Neural cell (in vitro differentiated cells): Measurements from ENCODE around the gene BCL3. TPM values are rescaled to one million over a fixed set of nuclear protein-coding genes. Genes with fewer than 3 reads are reported as not detected.

Source experiments
- H2AFZ ChIP-seq: fragments of 200-600, 300-800 bp; sonication (generic), shearing (Covaris generic); 2 replicates; pipeline ENCODE4 v1.6.0; 2014; ENCODE audit warnings: low read depth, mild to moderate bottlenecking, antibody characterized with exemption, low read length, moderate library complexity
- H3F3A ChIP-seq: fragments of 200-600 bp; shearing (Covaris generic); 2 replicates; pipeline ENCODE4 v1.6.1; 2016; ENCODE audit warnings: mild to moderate bottlenecking, moderate library complexity, mixed read lengths, antibody characterized with exemption, low read length; ENCODE audit not compliant: insufficient read depth, poor library complexity, severe bottlenecking
- H3K27ac ChIP-seq: fragments of 200-600, 300-800 bp; sonication (generic), shearing (Covaris generic); 2 replicates; pipeline ENCODE4 v1.5.1; 2014; ENCODE audit warnings: mild to moderate bottlenecking, low read length, moderate library complexity
- H3K27me3 ChIP-seq: fragments of 300-800, 200-600 bp; sonication (generic), shearing (Covaris generic); 2 replicates; pipeline ENCODE4 v1.6.0; 2014; ENCODE audit warnings: mild to moderate bottlenecking, low read depth, low read length, moderate library complexity; ENCODE audit not compliant: insufficient read depth
- H3K36me3 ChIP-seq: fragments of 300-800, 200-600 bp; sonication (generic), shearing (Covaris generic); 2 replicates; pipeline ENCODE4 v1.5.1; 2014; ENCODE audit warnings: mild to moderate bottlenecking, antibody characterized with exemption, low read length, moderate library complexity; ENCODE audit not compliant: insufficient read depth
- H3K4me2 ChIP-seq: fragments of 300-800, 200-600 bp; sonication (generic), shearing (Covaris generic); 2 replicates; pipeline ENCODE4 v1.6.0; 2014; ENCODE audit warnings: mild to moderate bottlenecking, low read length
- H3K4me3 ChIP-seq: fragments of 300-800, 200-600 bp; sonication (generic), shearing (Covaris generic); 2 replicates; pipeline ENCODE4 v1.5.1; 2014; ENCODE audit warnings: mild to moderate bottlenecking, low read length, moderate library complexity
- H3K79me2 ChIP-seq: fragments of 200-600 bp; shearing (Covaris generic); replicated peaks from 2 replicates; pipeline ENCODE4 v1.6.0; 2014; ENCODE audit warnings: mild to moderate bottlenecking, low read length, moderate library complexity; ENCODE audit not compliant: insufficient read depth
- H3K9ac ChIP-seq: fragments of 300-800, 200-600 bp; sonication (generic), shearing (Covaris generic); 2 replicates; pipeline ENCODE4 v1.6.1; 2016; ENCODE audit warnings: mild to moderate bottlenecking, low read length, mixed read lengths
- H3K9me2 ChIP-seq: fragments of 200-600 bp; shearing (Covaris generic); 2 replicates; pipeline ENCODE4 v1.6.1; 2016; ENCODE audit warnings: mild to moderate bottlenecking, low read length, mixed read lengths; ENCODE audit not compliant: insufficient read depth
- H3K9me3 ChIP-seq: fragments of 200-600, 300-800 bp; sonication (generic), shearing (Covaris generic); 2 replicates; pipeline ENCODE4 v1.6.1; 2016; ENCODE audit warnings: mild to moderate bottlenecking, mixed run types, low read length, moderate library complexity, mixed read lengths
- H4K20me1 ChIP-seq: fragments of 200-600 bp; shearing (Covaris generic); 2 replicates; pipeline ENCODE4 v1.6.1; 2016; ENCODE audit warnings: mild to moderate bottlenecking, mixed run types; ENCODE audit not compliant: insufficient read depth
- EP300 ChIP-seq: fragments of 450-650 bp; conservative IDR thresholded peaks from 2 replicates; pipeline ENCODE4 v1.6.1; 2014; ENCODE audit warnings: antibody characterized with exemption, mild to moderate bottlenecking, moderate library complexity; ENCODE audit not compliant: poor library complexity, severe bottlenecking
- EZH2 ChIP-seq: fragments of 200-600, 300-800 bp; shearing (Covaris generic), sonication (generic); IDR thresholded peaks from 2 replicates; pipeline ENCODE4 v1.6.1; 2014; ENCODE audit warnings: antibody characterized with exemption, low read length, borderline replicate concordance, mild to moderate bottlenecking; ENCODE audit not compliant: insufficient read depth, poor library complexity, severe bottlenecking
- MXI1 ChIP-seq: fragments of 450-650 bp; conservative IDR thresholded peaks from 2 replicates; pipeline ENCODE4 v1.6.1; 2014; ENCODE audit warnings: antibody characterized with exemption, mild to moderate bottlenecking; ENCODE audit not compliant: poor library complexity, severe bottlenecking
- POLR2AphosphoS5 ChIP-seq: IDR thresholded peaks from 2 replicates; pipeline ENCODE4 v1.6.1; 2012
- RAD21 ChIP-seq: fragments of 450-650 bp; conservative IDR thresholded peaks from 2 replicates; pipeline ENCODE4 v1.6.1; 2014; ENCODE audit warnings: antibody characterized with exemption, mild to moderate bottlenecking, moderate library complexity
- SMC3 ChIP-seq: fragments of 450-650 bp; conservative IDR thresholded peaks from 2 replicates; pipeline ENCODE4 v1.6.1; 2014; ENCODE audit warnings: antibody characterized with exemption, mild to moderate bottlenecking, moderate library complexity; ENCODE audit not compliant: poor library complexity
- TAF1 ChIP-seq: IDR thresholded peaks from 2 replicates; pipeline ENCODE4 v1.6.1; 2012; ENCODE audit warnings: low read depth
- polyA plus RNA-seq: library from polyadenylated mRNA; depleted of rRNA; stranded (reverse); fragments of >200 nt; gene quantifications from 2 replicates; pipeline ENCODE4 v1.2.3, GENCODE V29; 2014
- TF ChIP-seq, protein P1 (sequence below): IDR thresholded peaks from 2 replicates; pipeline ENCODE4 v1.6.1; 2012; ENCODE audit warnings: borderline replicate concordance
- TF ChIP-seq, protein P2 (sequence below): fragments of 450-650 bp; IDR thresholded peaks from 2 replicates; pipeline ENCODE4 v1.5.1; 2014; ENCODE audit warnings: antibody characterized with exemption, mild to moderate bottlenecking, moderate library complexity; ENCODE audit not compliant: poor library complexity, severe bottlenecking

BCL3 gene
- polyA plus RNA-seq, 1 donor from 2014 or later = 0.48 TPM

DNA sequence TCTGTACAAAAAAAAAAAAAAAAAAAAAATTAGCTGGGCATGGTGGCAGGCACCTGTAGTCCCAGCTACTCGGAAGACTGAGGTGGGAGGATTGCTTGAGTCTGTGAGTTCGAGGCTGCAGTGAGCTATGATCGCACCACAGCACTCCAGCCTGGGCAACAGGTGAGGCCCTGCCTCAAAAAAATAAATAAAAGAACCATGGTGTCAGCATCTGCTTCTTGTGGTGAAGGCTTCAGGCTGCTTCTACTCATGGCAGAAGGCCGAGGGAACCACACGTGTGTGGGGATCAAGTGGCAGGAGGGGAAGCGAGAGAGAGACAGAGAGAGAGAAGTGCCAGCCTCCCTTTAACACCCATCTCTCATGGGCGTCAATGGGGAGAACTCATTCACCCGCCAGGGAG is 13.5 kb downstream of the BCL3 start:
- Histone ChIP-seq H3K79me2 (no peaks in the 10 kb centered on the region), H2AFZ (no peak overlapping the region), H3K4me3 (no peak overlapping the region), H3K4me2 (no peak overlapping the region), H3K9me3 (no peaks in the 10 kb centered on the region), H3K27ac (no peak overlapping the region), H3K9me2 (no peaks in the 10 kb centered on the region), H3K9ac (no peak overlapping the region), H4K20me1 (no peaks in the 10 kb centered on the region), H3K36me3 (no peaks in the 10 kb centered on the region), H3F3A (no peaks in the 10 kb centered on the region), H3K27me3 (peaks cover 16% of the 10 kb centered on the region)
- TF ChIP-seq MXI1 = no peak
- TF ChIP-seq SMC3 = no peak
- TF ChIP-seq TAF1 = no peak
- TF ChIP-seq POLR2AphosphoS5 = no peak
- TF ChIP-seq, protein P1, sequence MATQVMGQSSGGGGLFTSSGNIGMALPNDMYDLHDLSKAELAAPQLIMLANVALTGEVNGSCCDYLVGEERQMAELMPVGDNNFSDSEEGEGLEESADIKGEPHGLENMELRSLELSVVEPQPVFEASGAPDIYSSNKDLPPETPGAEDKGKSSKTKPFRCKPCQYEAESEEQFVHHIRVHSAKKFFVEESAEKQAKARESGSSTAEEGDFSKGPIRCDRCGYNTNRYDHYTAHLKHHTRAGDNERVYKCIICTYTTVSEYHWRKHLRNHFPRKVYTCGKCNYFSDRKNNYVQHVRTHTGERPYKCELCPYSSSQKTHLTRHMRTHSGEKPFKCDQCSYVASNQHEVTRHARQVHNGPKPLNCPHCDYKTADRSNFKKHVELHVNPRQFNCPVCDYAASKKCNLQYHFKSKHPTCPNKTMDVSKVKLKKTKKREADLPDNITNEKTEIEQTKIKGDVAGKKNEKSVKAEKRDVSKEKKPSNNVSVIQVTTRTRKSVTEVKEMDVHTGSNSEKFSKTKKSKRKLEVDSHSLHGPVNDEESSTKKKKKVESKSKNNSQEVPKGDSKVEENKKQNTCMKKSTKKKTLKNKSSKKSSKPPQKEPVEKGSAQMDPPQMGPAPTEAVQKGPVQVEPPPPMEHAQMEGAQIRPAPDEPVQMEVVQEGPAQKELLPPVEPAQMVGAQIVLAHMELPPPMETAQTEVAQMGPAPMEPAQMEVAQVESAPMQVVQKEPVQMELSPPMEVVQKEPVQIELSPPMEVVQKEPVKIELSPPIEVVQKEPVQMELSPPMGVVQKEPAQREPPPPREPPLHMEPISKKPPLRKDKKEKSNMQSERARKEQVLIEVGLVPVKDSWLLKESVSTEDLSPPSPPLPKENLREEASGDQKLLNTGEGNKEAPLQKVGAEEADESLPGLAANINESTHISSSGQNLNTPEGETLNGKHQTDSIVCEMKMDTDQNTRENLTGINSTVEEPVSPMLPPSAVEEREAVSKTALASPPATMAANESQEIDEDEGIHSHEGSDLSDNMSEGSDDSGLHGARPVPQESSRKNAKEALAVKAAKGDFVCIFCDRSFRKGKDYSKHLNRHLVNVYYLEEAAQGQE = no peak
- TF ChIP-seq EZH2 = no peak

DNA sequence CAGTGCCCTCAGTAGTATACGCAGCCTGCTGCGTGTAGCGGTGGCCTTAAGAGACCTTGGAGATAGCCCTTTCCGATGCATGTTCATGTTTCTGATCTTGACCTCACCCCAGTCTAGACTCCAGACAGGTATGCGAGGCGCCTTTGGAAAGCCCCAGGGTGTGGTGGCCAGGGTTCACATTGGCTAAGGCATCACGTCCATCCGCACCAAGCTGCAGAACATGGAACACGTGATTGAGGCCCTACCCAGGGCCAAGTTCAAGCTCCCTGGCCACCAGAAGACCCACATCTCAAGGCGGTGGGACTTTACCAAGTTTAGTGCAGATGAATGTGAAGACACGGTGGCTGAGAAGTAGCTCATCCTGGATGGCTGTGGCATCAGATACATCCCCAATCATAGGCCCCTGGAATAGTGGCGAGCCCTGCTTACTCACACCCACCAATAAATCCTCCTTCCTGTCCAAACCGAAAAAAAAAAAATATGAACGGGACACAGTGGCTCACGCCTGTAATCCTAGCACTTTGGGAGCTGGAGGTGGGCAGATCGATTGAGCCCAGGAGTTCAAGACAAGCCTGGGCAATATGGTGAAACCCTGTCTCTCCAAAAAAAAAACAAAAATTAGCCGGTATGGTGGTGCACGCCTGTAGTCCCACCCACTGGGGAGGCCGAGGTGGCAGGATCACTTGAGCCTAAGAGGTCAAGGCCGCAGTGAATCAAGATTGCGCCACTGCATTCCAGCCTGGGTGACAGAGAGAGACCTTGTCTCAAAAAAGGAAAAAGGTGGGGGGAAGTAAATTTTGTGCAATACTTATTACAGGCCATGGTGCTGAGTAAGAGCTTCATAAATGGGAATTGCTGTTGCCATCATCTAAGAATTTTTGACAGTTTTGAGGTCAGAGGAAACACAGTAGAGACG is 16.8 kb downstream of the BCL3 start:
- Histone ChIP-seq H3K36me3 (no peaks in the 10 kb centered on the region), H4K20me1 (no peaks in the 10 kb centered on the region), H3K27ac (no peak overlapping the region), H3K4me2 (no peak overlapping the region), H3K9me3 (no peaks in the 10 kb centered on the region), H3K27me3 (no peaks in the 10 kb centered on the region), H3K9ac (no peak overlapping the region), H3K9me2 (no peaks in the 10 kb centered on the region), H3K4me3 (no peak overlapping the region), H3K79me2 (no peaks in the 10 kb centered on the region), H3F3A (no peaks in the 10 kb centered on the region), H2AFZ (no peak overlapping the region)
- no peak for TF ChIP-seq TAF1
- TF ChIP-seq, protein P1 = no peak
- no peak for TF ChIP-seq SMC3
- TF ChIP-seq POLR2AphosphoS5 = no peak
- TF ChIP-seq, protein P2, sequence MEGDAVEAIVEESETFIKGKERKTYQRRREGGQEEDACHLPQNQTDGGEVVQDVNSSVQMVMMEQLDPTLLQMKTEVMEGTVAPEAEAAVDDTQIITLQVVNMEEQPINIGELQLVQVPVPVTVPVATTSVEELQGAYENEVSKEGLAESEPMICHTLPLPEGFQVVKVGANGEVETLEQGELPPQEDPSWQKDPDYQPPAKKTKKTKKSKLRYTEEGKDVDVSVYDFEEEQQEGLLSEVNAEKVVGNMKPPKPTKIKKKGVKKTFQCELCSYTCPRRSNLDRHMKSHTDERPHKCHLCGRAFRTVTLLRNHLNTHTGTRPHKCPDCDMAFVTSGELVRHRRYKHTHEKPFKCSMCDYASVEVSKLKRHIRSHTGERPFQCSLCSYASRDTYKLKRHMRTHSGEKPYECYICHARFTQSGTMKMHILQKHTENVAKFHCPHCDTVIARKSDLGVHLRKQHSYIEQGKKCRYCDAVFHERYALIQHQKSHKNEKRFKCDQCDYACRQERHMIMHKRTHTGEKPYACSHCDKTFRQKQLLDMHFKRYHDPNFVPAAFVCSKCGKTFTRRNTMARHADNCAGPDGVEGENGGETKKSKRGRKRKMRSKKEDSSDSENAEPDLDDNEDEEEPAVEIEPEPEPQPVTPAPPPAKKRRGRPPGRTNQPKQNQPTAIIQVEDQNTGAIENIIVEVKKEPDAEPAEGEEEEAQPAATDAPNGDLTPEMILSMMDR = no peak
- TF ChIP-seq RAD21 = no peak
- TF ChIP-seq MXI1 = no peak
- TF ChIP-seq EP300 = no peak
- TF ChIP-seq EZH2 = no peak
